Right lobe of liver (tissue), 6 donors: Measurements from ENCODE around the gene AP5Z1. TPM values are rescaled to one million over a fixed set of nuclear protein-coding genes. Genes with fewer than 3 reads are reported as not detected.

Source experiments
- ATAC-seq, 4 donors: fragments of 200-7000 bp; cut with Tn5 transposase; one replicate each; pipeline ENCODE4 v1.9.1; 2020; ENCODE audit warnings: mild to moderate bottlenecking in 4 of 4, moderate library complexity in 4 of 4
- DNase-seq, 3 donors: peaks; one replicate each; pipeline ENCODE4 v3.0.0-alpha.2; 2020
- H3K27ac ChIP-seq, 3 donors: fragments of 200-600 bp; one replicate each; pipeline ENCODE4 v1.8.0; 2022
- H3K27me3 ChIP-seq, 2 donors: fragments of 200-600 bp; one replicate each; pipeline ENCODE4 v1.8.0; 2022
- H3K36me3 ChIP-seq, 4 donors: fragments of 200-600 bp; sonication (generic) in 1 of 4; one replicate each; pipeline versions ENCODE4 v1.5.1 to v1.8.0; 2017 to 2022; ENCODE audit warnings: control low read depth in 1 of 4
- H3K4me1 ChIP-seq, 4 donors: fragments of 200-600 bp; sonication (generic) in 1 of 4; one replicate each; pipeline versions ENCODE4 v1.5.1 to v1.8.0; 2017 to 2022; ENCODE audit warnings: control low read depth in 1 of 4
- H3K4me3 ChIP-seq, 3 donors: fragments of 200-600 bp; one replicate each; pipeline ENCODE4 v1.8.0; 2022
- H3K9me3 ChIP-seq, 4 donors: fragments of 200-600 bp; sonication (generic) in 1 of 4; one replicate each; pipeline versions ENCODE4 v1.5.1 to v1.8.0; 2017 to 2022; ENCODE audit warnings: control low read depth in 1 of 4
- CTCF ChIP-seq, 4 donors: fragments of 200-600 bp in 3 of 4; fragments of 450-650 bp in 1 of 4; IDR thresholded peaks; one replicate each; pipeline versions ENCODE4 v1.5.1 to v1.8.0; 2016 to 2022; ENCODE audit warnings: antibody characterized with exemption in 4 of 4, mild to moderate bottlenecking in 2 of 4
- POLR2A ChIP-seq: fragments of 450-650 bp; IDR thresholded peaks from one replicate; pipeline ENCODE4 v1.6.1; 2017; ENCODE audit warnings: antibody characterized with exemption, mild to moderate bottlenecking
- WGBS: methylation state at CpG from one replicate; pipeline ENCODE4 v1.1.6; 2018; ENCODE audit warnings: low coverage, low lambda C conversion rate; ENCODE audit not compliant: insufficient coverage; ENCODE audit errors: missing lambda C conversion rate; 5-methylcytosine and 5-hydroxymethylcytosine counted together
- intact Hi-C, 2 donors: fragments of 100-400 bp; cut with DNase I; formaldehyde crosslinking; loops; one replicate each; pipeline versions ENCODE4 v1.11.2 to v1.14.1; 2022
- total RNA-seq, 6 experiments: library from RNA; depleted of rRNA in 2 of 6; stranded (reverse); fragments of >200 nt in 2 of 6; fragmentation: NEBNext Ultra II Directional in 3 of 6; extraction: Animal tissue kit (Norgen Biotek cat#: 25700) in 3 of 6; gene quantifications; one replicate each; pipeline versions ENCODE4 v1.1.0 to v1.2.4, GENCODE V29; 2016 to 2023
- donor health status: DM: no; HTN: yes; CAD: no.
- donor health status: DM: no; HTN: no; CAD: no.
- donor health status: DM: no; HTN: no; CAD: no.
- donor health status: DM: no; HTN: yes; CAD: no.
- donor health status: DM: no; HTN: yes; CAD: no.

The AP5Z1 gene
- total RNA-seq, 6 experiments from 2014 or later, result 9.7 to 23.6 (median 14.2) TPM

- 14% methylated on average over 11 of the region's 16 CpGs for WGBS
- intact Hi-C loops, result no loop called here
- DNase-seq (peak in 1 of 3 donors; percentile 66), ATAC-seq (peak; percentile 68 to 87 (median 78))
- no peaks in the 10 kb centered on the region for H3K9me3 ChIP-seq
- H3K4me3 ChIP-seq, result peak overlapping the region in 1 of 3 donors; percentile 17
- H3K36me3 ChIP-seq, result peaks cover 0 to 12% (median 3%) of the 10 kb centered on the region in 4 donors
- no peak for TF ChIP-seq POLR2A
- peak; percentile 15 to 28 (median 20) for TF ChIP-seq CTCF (IDR thresholded peaks at IDR 0.05)
- H3K27me3 ChIP-seq, result no peaks in the 10 kb centered on the region
- H3K27ac ChIP-seq, result peak overlapping the region; percentile 34 to 67 (median 56)
- peaks cover 0 to 23% (median 9%) of the 10 kb centered on the region in 4 donors for H3K4me1 ChIP-seq
Measured at GRCh38 chr7:4739528-4739992, 35.9 kb upstream of the AP5Z1 start.

GRCh38 chr7:4740796-4741195, 34.6 kb upstream of the AP5Z1 start:
- no peak overlapping the region for H3K27ac ChIP-seq
- no peak for ATAC-seq

GRCh38 chr7:4742051-4742573, 33.3 kb upstream of the AP5Z1 start:
- no peak for DNase-seq
- Histone ChIP-seq H3K27ac (no peak overlapping the region), H3K4me3 (no peak overlapping the region), H3K9me3 (no peaks in the 10 kb centered on the region), H3K27me3 (no peaks in the 10 kb centered on the region), H3K36me3 (peaks cover 0 to 12% (median 3%) of the 10 kb centered on the region in 4 donors), H3K4me1 (peaks cover 0 to 39% (median 17%) of the 10 kb centered on the region in 4 donors)
- ATAC-seq, result no peak
- no peak for TF ChIP-seq POLR2A
- TF ChIP-seq CTCF (IDR thresholded peaks at IDR 0.05), result no peak
- 91% methylated on average over 20 of the region's 23 CpGs for WGBS
- intact Hi-C loops, result no loop called here

More at GRCh38 chr7:4740796-4741195, 34.6 kb upstream of the AP5Z1 start:
- Histone ChIP-seq H3K9me3 (no peaks in the 10 kb centered on the region), H3K4me1 (peaks cover 0 to 30% (median 12%) of the 10 kb centered on the region in 4 donors), H3K27me3 (no peaks in the 10 kb centered on the region), H3K36me3 (peaks cover 0 to 12% (median 3%) of the 10 kb centered on the region in 4 donors), H3K4me3 (no peak overlapping the region)
- no peak for DNase-seq
- TF ChIP-seq POLR2A (no peak), CTCF (IDR thresholded peaks at IDR 0.05) (no peak)
- WGBS, result 95% methylated on average over 11 of the region's 22 CpGs
- intact Hi-C loops, result no loop called here

- no peak overlapping the region for H3K4me3 ChIP-seq
- peaks cover 0 to 39% (median 17%) of the 10 kb centered on the region in 4 donors for H3K4me1 ChIP-seq
- H3K27me3 ChIP-seq, result no peaks in the 10 kb centered on the region
- H3K36me3 ChIP-seq, result peaks cover 0 to 12% (median 3%) of the 10 kb centered on the region in 4 donors
- intact Hi-C loops, result no loop called here
- DNase-seq, result no peak
- H3K27ac ChIP-seq, result no peak overlapping the region
- no peak for ATAC-seq
- TF ChIP-seq CTCF (IDR thresholded peaks at IDR 0.05) (no peak), POLR2A (no peak)
- 92% methylated on average over 2 of the region's 10 CpGs for WGBS
- H3K9me3 ChIP-seq, result no peaks in the 10 kb centered on the region
Measured at GRCh38 chr7:4742852-4743251, 32.6 kb upstream of the AP5Z1 start.
